ENCODE data around the gene ANXA11. TPM values are rescaled to one million over a fixed set of nuclear protein-coding genes. Genes with fewer than 3 reads are reported as not detected.
A peak's percentile ranks its signal among the peaks of the same experiment; 100 is the strongest.

The ANXA11 gene
- total RNA-seq, 1 donor from 2014 or later = 390 TPM

DNA sequence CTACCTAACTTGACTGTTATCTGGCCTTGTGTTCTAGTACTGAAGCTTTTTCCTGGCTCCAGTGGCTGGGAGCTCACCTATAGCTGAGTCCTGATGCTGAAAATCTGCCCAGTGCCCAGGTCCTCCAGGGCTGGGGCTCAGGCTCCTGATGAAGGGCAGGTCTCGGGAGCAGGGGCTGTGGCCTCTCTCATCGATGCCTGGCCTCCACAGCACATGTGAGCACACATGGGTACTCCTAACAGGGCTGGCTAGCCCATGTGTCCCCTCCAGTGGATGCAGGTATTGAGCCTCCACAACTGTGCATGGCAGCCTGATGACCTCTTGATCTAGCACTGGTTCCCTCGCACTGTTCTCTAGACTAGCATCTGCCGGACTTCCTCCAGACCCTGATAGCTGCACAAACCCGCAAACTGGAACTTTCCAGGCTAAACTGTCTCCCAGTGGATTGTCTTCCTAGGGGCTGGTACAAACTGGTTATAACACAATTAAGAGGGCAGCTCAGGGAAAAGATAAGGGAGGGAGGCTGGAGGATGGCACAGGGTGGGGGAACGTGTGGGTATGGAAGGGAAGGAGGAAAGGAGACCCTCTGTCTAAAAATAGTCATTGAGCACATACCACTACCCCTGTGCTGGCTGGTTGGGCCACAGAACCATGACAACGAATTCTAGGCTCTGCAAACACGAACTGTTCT, 37.7 kb downstream of the ANXA11 start:
- Histone ChIP-seq H3K4me3 (no peak overlapping the region), H3K27me3 (ENCODE audit: low read depth) (no peaks in the 10 kb centered on the region), H3K36me3 (peaks cover 83% of the 10 kb centered on the region), H3K4me1 (peaks cover 100% of the 10 kb centered on the region), H3K9me3 (replicated peaks) (no peaks in the 10 kb centered on the region), H3K27ac (replicated peaks) (peak overlapping the region; percentile 85)
- TF ChIP-seq, protein P1, sequence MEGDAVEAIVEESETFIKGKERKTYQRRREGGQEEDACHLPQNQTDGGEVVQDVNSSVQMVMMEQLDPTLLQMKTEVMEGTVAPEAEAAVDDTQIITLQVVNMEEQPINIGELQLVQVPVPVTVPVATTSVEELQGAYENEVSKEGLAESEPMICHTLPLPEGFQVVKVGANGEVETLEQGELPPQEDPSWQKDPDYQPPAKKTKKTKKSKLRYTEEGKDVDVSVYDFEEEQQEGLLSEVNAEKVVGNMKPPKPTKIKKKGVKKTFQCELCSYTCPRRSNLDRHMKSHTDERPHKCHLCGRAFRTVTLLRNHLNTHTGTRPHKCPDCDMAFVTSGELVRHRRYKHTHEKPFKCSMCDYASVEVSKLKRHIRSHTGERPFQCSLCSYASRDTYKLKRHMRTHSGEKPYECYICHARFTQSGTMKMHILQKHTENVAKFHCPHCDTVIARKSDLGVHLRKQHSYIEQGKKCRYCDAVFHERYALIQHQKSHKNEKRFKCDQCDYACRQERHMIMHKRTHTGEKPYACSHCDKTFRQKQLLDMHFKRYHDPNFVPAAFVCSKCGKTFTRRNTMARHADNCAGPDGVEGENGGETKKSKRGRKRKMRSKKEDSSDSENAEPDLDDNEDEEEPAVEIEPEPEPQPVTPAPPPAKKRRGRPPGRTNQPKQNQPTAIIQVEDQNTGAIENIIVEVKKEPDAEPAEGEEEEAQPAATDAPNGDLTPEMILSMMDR (IDR thresholded peaks at IDR 0.05; ENCODE audit: borderline replicate concordance) = no peak
- no peak for DNase-seq
- intact Hi-C loops (cut with micrococcal nuclease) = no loop called here

DNA sequence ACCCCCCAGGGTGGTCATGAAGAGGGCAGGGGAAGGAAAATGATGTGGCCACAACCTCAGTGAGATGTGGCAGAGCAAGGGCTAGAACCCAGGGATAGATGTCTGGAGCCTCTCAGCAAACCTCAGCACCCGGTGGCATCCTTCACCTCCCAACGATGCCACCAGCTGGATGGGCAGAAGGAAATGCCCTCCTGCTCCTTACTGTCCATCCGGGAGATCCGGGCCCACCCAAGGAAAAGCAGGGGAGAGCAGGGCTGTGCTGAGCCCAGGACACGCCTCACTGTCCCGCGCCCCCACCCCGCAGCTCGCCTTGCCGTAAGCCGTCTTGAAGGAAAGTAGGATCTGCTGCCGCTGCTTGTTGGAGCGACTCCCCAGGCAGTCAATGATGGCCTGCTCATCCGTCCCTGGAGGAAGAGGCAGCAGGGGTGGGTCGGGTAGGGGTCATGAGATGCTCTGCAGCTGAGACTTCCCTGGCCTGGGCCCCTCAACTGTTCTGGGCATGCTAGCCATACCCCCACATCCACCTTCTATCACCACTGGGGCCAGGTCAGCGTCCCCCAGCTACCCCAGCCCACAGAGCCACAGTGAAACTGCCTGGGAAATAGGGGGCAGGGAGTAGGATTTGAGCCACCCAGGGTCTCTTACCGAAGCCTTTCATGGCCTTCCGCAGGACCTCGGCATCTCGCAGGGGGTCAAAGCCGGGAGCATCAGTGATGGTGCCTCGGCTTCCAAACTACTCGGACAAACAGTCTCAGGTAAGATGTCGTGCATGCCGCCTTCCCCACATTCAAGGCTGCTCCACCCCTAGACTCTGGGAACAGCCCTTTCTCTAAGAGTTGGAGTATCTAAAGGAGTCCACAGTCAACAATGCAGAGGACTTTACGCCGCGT, 38.5 kb downstream of the ANXA11 start:
- intact Hi-C loops (cut with micrococcal nuclease) = no loop called here
- H3K27ac ChIP-seq (replicated peaks) = peak overlapping the region; percentile 85
- H3K4me1 ChIP-seq = peaks cover 100% of the 10 kb centered on the region
- no peaks in the 10 kb centered on the region for H3K27me3 ChIP-seq (ENCODE audit: low read depth)
- TF ChIP-seq, protein P1 (IDR thresholded peaks at IDR 0.05; ENCODE audit: borderline replicate concordance) = no peak
- DNase-seq = no peak
- H3K4me3 ChIP-seq = no peak overlapping the region
- H3K36me3 ChIP-seq = peaks cover 83% of the 10 kb centered on the region
- no peaks in the 10 kb centered on the region for H3K9me3 ChIP-seq (replicated peaks)

DNA sequence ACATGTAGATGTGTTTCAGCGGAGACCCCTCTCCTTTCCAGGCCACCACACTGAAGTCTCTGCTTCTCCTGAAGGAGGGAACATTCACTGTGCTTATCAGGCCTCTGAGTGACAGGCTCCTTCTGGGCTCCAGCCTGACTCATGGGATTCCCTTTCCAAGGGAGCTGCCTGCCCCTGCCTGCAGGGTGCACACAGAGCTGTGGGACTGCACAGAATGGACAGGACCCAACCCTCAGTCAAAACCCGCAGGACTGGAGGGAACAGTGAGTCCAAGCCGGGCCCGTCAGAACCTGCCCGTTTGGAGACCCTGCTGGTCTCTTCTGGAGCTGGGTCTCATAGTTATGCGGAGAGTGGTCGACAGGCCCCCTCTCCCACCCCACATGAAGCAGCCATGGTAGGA, 40.2 kb downstream of the ANXA11 start:
- Histone ChIP-seq H3K4me1 (peaks cover 100% of the 10 kb centered on the region), H3K27me3 (ENCODE audit: low read depth) (no peaks in the 10 kb centered on the region), H3K9me3 (replicated peaks) (no peaks in the 10 kb centered on the region), H3K4me3 (no peak overlapping the region), H3K36me3 (peaks cover 81% of the 10 kb centered on the region), H3K27ac (replicated peaks) (peak overlapping the region; percentile 85)
- intact Hi-C loops (cut with micrococcal nuclease) = no loop called here
- TF ChIP-seq, protein P1 (IDR thresholded peaks at IDR 0.05; ENCODE audit: borderline replicate concordance) = peak; percentile 19
- no peak for DNase-seq

DNA sequence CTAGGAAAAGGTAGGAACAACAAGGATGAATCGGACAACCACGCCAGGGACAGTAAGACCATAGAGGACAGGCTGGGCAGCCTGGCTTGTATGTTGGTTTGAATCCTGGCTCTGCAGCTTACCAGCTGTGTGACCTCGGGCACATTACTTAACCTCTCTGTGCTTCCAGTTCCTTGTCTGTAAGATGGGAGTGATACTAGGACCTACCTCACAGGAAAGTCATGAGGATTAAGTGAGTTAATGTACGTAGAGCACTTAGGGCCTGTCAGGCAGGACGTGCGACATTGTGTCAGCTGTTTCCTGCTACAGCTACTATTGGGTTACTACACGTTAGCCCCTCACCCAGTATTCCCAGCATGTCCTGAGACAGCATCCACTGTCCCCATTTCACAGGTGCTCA, 40.7 kb downstream of the ANXA11 start:
- Histone ChIP-seq H3K9me3 (replicated peaks) (no peaks in the 10 kb centered on the region), H3K4me3 (no peak overlapping the region), H3K27ac (replicated peaks) (peak overlapping the region; percentile 85), H3K36me3 (peaks cover 83% of the 10 kb centered on the region), H3K4me1 (peaks cover 100% of the 10 kb centered on the region), H3K27me3 (ENCODE audit: low read depth) (no peaks in the 10 kb centered on the region)
- intact Hi-C loops (cut with micrococcal nuclease) = no loop called here
- TF ChIP-seq, protein P1 (IDR thresholded peaks at IDR 0.05; ENCODE audit: borderline replicate concordance) = no peak
- DNase-seq = no peak

DNA sequence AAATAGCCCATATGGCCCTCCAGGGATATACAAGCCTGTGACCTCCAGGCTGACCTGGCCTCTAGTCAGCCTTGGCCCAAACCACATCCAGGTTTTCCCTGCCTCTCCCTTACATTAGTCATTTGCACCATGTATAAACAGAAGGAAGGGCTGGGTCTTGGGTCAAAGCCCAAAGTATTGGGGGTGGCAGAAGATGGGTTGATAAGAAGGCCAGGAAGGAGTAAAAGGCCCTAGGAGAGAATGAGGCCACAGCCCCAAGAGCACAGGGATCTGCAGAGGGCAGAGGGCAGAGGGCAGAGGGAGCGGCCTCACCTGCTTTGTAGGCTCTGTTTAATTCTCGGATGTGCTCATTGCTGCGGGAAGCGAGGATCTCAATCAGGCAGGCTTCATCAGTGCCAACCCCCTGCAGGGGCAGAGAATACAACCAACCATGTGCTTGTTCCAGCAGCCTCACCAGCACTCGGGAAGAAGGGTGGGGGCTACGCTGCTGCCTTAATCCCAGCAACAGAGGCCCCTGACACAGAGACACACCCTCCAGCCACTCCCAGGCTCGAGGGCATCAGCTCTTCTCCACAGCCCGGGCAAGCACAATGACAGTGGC, 41.5 kb downstream of the ANXA11 start:
- Histone ChIP-seq H3K36me3 (peaks cover 82% of the 10 kb centered on the region), H3K4me1 (peaks cover 100% of the 10 kb centered on the region), H3K27me3 (ENCODE audit: low read depth) (no peaks in the 10 kb centered on the region), H3K9me3 (replicated peaks) (no peaks in the 10 kb centered on the region), H3K4me3 (no peak overlapping the region), H3K27ac (replicated peaks) (peak overlapping the region; percentile 85)
- TF ChIP-seq, protein P1 (IDR thresholded peaks at IDR 0.05; ENCODE audit: borderline replicate concordance) = no peak
- DNase-seq = no peak
- intact Hi-C loops (cut with micrococcal nuclease) = no loop called here

Data from left ventricle myocardium inferior (tissue), 1 donor.